ENCODE results near the gene TFF3. TPM values are rescaled to one million over a fixed set of nuclear protein-coding genes. Genes with fewer than 3 reads are reported as not detected.

TFF3 gene
- total RNA-seq, 2 experiments from 2014 or later, result not detected

DNA sequence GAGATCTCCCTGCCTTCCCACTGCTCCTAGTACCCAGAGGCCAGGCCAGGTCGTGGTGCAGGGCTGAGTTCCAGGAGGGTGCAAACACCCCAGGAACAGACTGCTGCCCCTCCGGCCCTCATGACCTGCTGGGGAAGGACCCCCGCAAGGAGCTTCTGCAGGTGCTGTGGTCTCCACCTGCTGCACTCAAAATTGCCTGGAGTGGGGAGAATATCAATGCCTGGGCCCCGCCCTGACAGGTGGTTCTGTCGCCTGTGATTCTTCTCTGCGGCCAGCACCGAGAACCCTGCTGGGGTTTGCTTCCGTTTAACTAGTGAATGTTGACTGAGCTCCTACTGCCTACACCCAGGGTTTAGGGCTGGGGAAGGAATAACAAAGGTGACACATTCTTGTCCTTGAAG is 2.1 kb upstream of the TFF3 start:
- DNase-seq (ENCODE audit: low spot score), result no peak
- intact Hi-C loops (cut with micrococcal nuclease; ENCODE audit: unreplicated experiment), result no loop called here
- ChIA-PET POLR2A (no interaction called here), CTCF (ENCODE audit: unreplicated experiment) (no interaction called here)
- Histone ChIP-seq H3K36me3 (ENCODE audit: insufficient read depth, low read length) (no peaks in the 10 kb centered on the region), H3K4me3 (ENCODE audit: low read depth, low read length, poor library complexity, severe bottlenecking) (no peak overlapping the region), H3K79me2 (ENCODE audit: insufficient read depth, low read depth, low read length) (no peaks in the 10 kb centered on the region), H3K27ac (ENCODE audit: low read depth, low read length, poor library complexity, severe bottlenecking) (no peak overlapping the region), H4K20me1 (ENCODE audit: insufficient read depth, low read length) (no peaks in the 10 kb centered on the region), H3K4me1 (ENCODE audit: insufficient read depth, low read length, poor library complexity, severe bottlenecking) (peaks cover 10% of the 10 kb centered on the region), H3K9me2 (ENCODE audit: insufficient read depth, low read length) (no peaks in the 10 kb centered on the region), H2AFZ (ENCODE audit: low read length) (no peak overlapping the region), H3K9me3 (ENCODE audit: low read length) (no peaks in the 10 kb centered on the region), H3K4me2 (ENCODE audit: low read length) (no peak overlapping the region)
- no TSS peak for BruUV-seq (replicated peaks)
- TF ChIP-seq, protein P1, sequence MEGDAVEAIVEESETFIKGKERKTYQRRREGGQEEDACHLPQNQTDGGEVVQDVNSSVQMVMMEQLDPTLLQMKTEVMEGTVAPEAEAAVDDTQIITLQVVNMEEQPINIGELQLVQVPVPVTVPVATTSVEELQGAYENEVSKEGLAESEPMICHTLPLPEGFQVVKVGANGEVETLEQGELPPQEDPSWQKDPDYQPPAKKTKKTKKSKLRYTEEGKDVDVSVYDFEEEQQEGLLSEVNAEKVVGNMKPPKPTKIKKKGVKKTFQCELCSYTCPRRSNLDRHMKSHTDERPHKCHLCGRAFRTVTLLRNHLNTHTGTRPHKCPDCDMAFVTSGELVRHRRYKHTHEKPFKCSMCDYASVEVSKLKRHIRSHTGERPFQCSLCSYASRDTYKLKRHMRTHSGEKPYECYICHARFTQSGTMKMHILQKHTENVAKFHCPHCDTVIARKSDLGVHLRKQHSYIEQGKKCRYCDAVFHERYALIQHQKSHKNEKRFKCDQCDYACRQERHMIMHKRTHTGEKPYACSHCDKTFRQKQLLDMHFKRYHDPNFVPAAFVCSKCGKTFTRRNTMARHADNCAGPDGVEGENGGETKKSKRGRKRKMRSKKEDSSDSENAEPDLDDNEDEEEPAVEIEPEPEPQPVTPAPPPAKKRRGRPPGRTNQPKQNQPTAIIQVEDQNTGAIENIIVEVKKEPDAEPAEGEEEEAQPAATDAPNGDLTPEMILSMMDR (conservative IDR thresholded peaks at IDR 0.05; ENCODE audit: low read length), result no peak
- no peak for TF ChIP-seq EZH2phosphoT487 (IDR thresholded peaks at IDR 0.05; ENCODE audit: borderline replicate concordance, low read depth, low read length)

DNA sequence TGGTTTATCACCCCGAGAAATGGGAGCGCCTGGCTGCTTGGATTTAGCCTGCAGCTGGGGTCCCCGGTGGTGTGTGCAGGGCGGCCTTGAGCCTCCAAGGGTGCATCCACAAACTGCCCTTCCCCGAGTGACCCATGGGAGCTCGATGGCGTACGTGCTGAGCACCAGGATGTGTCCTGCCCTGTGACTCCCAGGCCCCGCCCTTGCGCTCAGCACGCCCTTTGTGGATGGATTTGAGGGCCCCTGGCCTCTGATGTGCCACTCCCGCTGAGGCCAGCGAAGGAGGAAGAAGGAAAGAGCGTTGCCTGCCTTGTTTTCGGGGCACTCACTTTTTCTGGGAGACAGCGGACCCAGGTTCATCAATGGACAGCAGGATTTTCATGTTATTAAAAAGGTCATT is 1.7 kb upstream of the TFF3 start:
- intact Hi-C loops (cut with micrococcal nuclease; ENCODE audit: unreplicated experiment), result no loop called here
- H3K9me2 ChIP-seq (ENCODE audit: insufficient read depth, low read length), result no peaks in the 10 kb centered on the region
- POLR2A ChIA-PET, result no interaction called here

DNA sequence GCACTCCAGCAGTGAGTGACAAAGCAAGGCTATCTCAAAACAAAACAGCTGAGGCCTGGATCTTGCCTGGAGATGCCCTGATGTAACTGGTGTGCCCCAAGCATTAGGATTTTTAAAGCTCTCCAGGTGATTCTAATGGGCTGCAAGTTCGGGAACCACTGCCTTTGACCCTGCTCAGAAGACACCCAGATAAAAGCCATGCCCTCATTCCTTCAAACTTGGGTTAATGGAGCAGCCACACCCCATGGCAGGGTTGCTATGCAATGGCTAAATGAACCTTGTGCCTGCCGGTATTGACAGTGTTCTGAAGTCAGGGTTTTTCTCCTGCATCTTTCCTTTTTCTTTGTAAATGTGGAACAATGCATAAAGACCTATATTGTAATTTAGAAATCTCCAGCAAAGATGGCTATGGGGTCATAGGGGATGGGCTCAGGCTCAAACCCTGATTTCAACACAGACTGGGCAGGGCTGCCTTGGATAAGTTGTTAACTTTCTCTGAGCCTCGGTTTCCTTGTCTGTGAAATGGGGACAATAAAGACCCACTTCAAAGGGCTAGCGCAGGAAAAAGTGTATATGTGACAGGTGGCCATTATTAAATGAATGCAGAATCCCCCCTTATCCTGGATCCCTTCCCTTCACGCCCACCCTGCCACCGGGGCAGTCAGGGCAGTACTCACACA is 453 bp downstream of the TFF3 start:
- DNase-seq (ENCODE audit: low spot score), result no peak
- Histone ChIP-seq H3K79me2 (ENCODE audit: insufficient read depth, low read depth, low read length) (no peaks in the 10 kb centered on the region), H3K4me1 (ENCODE audit: insufficient read depth, low read length, poor library complexity, severe bottlenecking) (peaks cover 7% of the 10 kb centered on the region), H3K27ac (ENCODE audit: low read depth, low read length, poor library complexity, severe bottlenecking) (no peak overlapping the region), H3K36me3 (ENCODE audit: insufficient read depth, low read length) (no peaks in the 10 kb centered on the region), H3K4me3 (ENCODE audit: low read depth, low read length, poor library complexity, severe bottlenecking) (no peak overlapping the region), H3K9me2 (ENCODE audit: insufficient read depth, low read length) (no peaks in the 10 kb centered on the region), H3K4me2 (ENCODE audit: low read length) (no peak overlapping the region), H4K20me1 (ENCODE audit: insufficient read depth, low read length) (no peaks in the 10 kb centered on the region), H3K9me3 (ENCODE audit: low read length) (no peaks in the 10 kb centered on the region), H2AFZ (ENCODE audit: low read length) (no peak overlapping the region)
- intact Hi-C loops (cut with micrococcal nuclease; ENCODE audit: unreplicated experiment), result no loop called here
- POLR2A ChIA-PET, result no interaction called here
- BruUV-seq (replicated peaks), result no TSS peak
- CTCF ChIA-PET (ENCODE audit: unreplicated experiment), result no interaction called here
- no peak for TF ChIP-seq EZH2phosphoT487 (IDR thresholded peaks at IDR 0.05; ENCODE audit: borderline replicate concordance, low read depth, low read length)
- TF ChIP-seq, protein P1 (conservative IDR thresholded peaks at IDR 0.05; ENCODE audit: low read length), result no peak

More for the DNA sequence above, 1.7 kb upstream of the TFF3 start:
- H2AFZ ChIP-seq (ENCODE audit: low read length), result no peak overlapping the region
- H3K4me2 ChIP-seq (ENCODE audit: low read length), result no peak overlapping the region
- DNase-seq (ENCODE audit: low spot score), result no peak
- H3K4me3 ChIP-seq (ENCODE audit: low read depth, low read length, poor library complexity, severe bottlenecking), result no peak overlapping the region
- H4K20me1 ChIP-seq (ENCODE audit: insufficient read depth, low read length), result no peaks in the 10 kb centered on the region
- TF ChIP-seq, protein P1 (conservative IDR thresholded peaks at IDR 0.05; ENCODE audit: low read length), result no peak
- TF ChIP-seq EZH2phosphoT487 (IDR thresholded peaks at IDR 0.05; ENCODE audit: borderline replicate concordance, low read depth, low read length), result no peak
- CTCF ChIA-PET (ENCODE audit: unreplicated experiment), result no interaction called here
- H3K27ac ChIP-seq (ENCODE audit: low read depth, low read length, poor library complexity, severe bottlenecking), result no peak overlapping the region
- H3K9me3 ChIP-seq (ENCODE audit: low read length), result no peaks in the 10 kb centered on the region
- H3K79me2 ChIP-seq (ENCODE audit: insufficient read depth, low read depth, low read length), result no peaks in the 10 kb centered on the region
- no peaks in the 10 kb centered on the region for H3K36me3 ChIP-seq (ENCODE audit: insufficient read depth, low read length)
- BruUV-seq (replicated peaks), result no TSS peak
- H3K4me1 ChIP-seq (ENCODE audit: insufficient read depth, low read length, poor library complexity, severe bottlenecking), result peaks cover 10% of the 10 kb centered on the region
